Thyroid gland (tissue), 4 donors: ENCODE data around the gene LRP4.

Experiments
- POLR2A ChIP-seq, 2 donors: fragments of 450-650 bp; IDR thresholded peaks; one replicate each; pipeline ENCODE4 v1.6.1; 2017; ENCODE audit warnings: antibody characterized with exemption in 2 of 2, mild to moderate bottlenecking in 2 of 2, moderate library complexity in 1 of 2
- TF ChIP-seq, protein P1 (sequence below), 6 experiments: fragments of 200-600 bp in 3 of 6; fragments of 450-650 bp in 3 of 6; sonication (generic) in 3 of 6; IDR thresholded peaks; one replicate each; pipeline ENCODE4 v1.5.1; 2016 to 2019; ENCODE audit warnings: antibody characterized with exemption in 6 of 6, mild to moderate bottlenecking in 2 of 6, inconsistent platforms in 1 of 6, moderate library complexity in 1 of 6

DNA sequence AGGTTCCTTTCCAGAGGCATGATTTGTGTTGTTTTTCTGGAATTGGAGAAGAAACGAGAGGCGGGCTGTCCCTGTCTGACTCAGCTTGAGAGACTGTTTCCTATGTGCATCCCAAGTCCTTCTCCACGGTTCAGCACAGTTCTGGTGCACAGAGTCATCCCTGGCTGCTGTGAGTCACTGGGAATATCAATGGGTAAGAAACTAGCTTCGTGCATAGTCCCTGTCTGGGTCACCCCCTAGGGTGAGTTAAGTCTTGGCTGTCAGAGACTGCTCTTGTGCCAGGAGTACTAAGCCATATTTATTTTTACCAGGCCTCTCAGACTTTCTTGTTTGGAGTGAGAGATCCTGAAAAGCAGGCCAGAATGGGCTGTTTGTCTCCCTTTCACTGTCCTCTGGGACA is 2.4 kb upstream of the LRP4 start:
- TF ChIP-seq, protein P1, sequence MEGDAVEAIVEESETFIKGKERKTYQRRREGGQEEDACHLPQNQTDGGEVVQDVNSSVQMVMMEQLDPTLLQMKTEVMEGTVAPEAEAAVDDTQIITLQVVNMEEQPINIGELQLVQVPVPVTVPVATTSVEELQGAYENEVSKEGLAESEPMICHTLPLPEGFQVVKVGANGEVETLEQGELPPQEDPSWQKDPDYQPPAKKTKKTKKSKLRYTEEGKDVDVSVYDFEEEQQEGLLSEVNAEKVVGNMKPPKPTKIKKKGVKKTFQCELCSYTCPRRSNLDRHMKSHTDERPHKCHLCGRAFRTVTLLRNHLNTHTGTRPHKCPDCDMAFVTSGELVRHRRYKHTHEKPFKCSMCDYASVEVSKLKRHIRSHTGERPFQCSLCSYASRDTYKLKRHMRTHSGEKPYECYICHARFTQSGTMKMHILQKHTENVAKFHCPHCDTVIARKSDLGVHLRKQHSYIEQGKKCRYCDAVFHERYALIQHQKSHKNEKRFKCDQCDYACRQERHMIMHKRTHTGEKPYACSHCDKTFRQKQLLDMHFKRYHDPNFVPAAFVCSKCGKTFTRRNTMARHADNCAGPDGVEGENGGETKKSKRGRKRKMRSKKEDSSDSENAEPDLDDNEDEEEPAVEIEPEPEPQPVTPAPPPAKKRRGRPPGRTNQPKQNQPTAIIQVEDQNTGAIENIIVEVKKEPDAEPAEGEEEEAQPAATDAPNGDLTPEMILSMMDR (IDR thresholded peaks at IDR 0.05) = no peak
- TF ChIP-seq POLR2A (IDR thresholded peaks at IDR 0.05) = no peak
